ENCODE measurements around the gene TULP4. TPM values are rescaled to one million over a fixed set of nuclear protein-coding genes. Genes with fewer than 3 reads are reported as not detected.

TULP4 gene
- polyA plus RNA-seq, 2 of the 4 experiments (the other 2 are of a cell fraction): 5.0 to 10.6 TPM

DNA sequence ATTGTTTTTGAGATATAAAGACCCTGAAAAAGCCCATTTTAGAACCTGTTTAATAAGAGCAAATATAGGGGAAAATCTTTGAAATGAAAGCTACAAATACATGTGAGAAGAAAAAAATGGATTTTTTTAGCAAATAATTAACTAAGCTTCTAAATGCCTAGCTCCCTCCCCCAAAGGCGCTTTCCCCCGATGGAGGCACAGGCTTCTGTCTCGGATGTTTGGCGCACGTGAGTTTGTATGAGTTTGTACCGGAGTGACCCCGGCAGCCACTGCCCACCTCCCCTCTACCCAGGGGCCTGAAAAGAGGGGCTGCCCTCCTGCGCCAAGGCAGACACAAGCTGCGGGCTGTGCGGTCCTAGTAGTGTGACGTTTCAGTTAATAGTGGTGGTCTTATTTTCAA lies 197.2 kb downstream of the TULP4 start (continued):
- TF ChIP-seq, protein P1, sequence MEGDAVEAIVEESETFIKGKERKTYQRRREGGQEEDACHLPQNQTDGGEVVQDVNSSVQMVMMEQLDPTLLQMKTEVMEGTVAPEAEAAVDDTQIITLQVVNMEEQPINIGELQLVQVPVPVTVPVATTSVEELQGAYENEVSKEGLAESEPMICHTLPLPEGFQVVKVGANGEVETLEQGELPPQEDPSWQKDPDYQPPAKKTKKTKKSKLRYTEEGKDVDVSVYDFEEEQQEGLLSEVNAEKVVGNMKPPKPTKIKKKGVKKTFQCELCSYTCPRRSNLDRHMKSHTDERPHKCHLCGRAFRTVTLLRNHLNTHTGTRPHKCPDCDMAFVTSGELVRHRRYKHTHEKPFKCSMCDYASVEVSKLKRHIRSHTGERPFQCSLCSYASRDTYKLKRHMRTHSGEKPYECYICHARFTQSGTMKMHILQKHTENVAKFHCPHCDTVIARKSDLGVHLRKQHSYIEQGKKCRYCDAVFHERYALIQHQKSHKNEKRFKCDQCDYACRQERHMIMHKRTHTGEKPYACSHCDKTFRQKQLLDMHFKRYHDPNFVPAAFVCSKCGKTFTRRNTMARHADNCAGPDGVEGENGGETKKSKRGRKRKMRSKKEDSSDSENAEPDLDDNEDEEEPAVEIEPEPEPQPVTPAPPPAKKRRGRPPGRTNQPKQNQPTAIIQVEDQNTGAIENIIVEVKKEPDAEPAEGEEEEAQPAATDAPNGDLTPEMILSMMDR (IDR thresholded peaks at IDR 0.05): no peak

DNA sequence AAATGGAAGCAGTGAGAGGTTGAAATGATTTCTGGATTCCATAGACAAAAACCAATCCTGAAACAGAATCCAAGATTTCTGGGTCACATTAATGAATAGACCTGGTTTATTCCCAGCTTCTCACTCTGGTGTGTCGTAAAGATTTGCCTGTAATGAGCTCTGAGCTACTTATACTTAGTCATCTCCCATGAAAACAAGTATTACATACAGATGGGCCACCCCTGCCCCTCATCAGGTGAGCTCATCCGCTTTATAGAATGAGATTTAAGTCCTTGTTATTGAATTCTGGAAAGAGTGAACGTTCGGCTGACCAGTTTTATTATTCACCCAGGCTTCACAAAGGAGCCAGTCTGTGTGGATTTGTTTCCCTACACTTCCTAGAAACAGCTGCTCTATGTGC lies 200.5 kb downstream of the TULP4 start:
- FAIRE-seq: no peak
- Histone ChIP-seq H3K4me1 (peaks cover 3% of the 10 kb centered on the region; the same call in 2 of the 3 replicates), H3K4me3 (no peak overlapping the region), H3K27ac (no peak overlapping the region), H3K9me3 (no peaks in the 10 kb centered on the region), H3K4me2 (no peak overlapping the region)
- TF ChIP-seq RAD21 (conservative IDR thresholded peaks at IDR 0.05 in 1 of 2, IDR thresholded peaks at IDR 0.05 in 1 of 2) (no peak), ZNF302 (CRISPR knock-in tag; IDR thresholded peaks at IDR 0.05) (no peak), HOXA7 (CRISPR knock-in tag; IDR thresholded peaks at IDR 0.05) (no peak), POLR2A (IDR thresholded peaks at IDR 0.05; ENCODE audit: low read length) (no peak), FOXS1 (CRISPR knock-in tag; IDR thresholded peaks at IDR 0.05) (no peak), HOXB13 (CRISPR knock-in tag; IDR thresholded peaks at IDR 0.05; ENCODE audit: low read depth) (no peak), ZC3H11A (IDR thresholded peaks at IDR 0.05) (no peak), POLR2AphosphoS2 (conservative IDR thresholded peaks at IDR 0.05; ENCODE audit: low read length) (no peak), CBX2 (IDR thresholded peaks at IDR 0.05; ENCODE audit: borderline replicate concordance, low read depth) (no peak), ZFP36 (IDR thresholded peaks at IDR 0.05; ENCODE audit: borderline replicate concordance, partially characterized antibody) (no peak)
- TF ChIP-seq, protein P2, sequence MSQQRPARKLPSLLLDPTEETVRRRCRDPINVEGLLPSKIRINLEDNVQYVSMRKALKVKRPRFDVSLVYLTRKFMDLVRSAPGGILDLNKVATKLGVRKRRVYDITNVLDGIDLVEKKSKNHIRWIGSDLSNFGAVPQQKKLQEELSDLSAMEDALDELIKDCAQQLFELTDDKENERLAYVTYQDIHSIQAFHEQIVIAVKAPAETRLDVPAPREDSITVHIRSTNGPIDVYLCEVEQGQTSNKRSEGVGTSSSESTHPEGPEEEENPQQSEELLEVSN (IDR thresholded peaks at IDR 0.05; ENCODE audit: borderline replicate concordance, low read depth): no peak
- DNase-seq (ENCODE audit: low read depth in 1 of 2, low spot score in 1 of 2): no peak
- WGBS (ENCODE audit: missing lambda C conversion rate): 92% methylated on average over 4 of the region's 4 CpGs
- ChIA-PET CTCF (interaction anchor here (0.6 to 1.0 kb wide), 4 partner anchors 12 to 433 kb away, joined by 3 read pairs; no protein-coding TSS in a partner anchor), POLR2A (no interaction called here)
- no peak for ATAC-seq

DNA sequence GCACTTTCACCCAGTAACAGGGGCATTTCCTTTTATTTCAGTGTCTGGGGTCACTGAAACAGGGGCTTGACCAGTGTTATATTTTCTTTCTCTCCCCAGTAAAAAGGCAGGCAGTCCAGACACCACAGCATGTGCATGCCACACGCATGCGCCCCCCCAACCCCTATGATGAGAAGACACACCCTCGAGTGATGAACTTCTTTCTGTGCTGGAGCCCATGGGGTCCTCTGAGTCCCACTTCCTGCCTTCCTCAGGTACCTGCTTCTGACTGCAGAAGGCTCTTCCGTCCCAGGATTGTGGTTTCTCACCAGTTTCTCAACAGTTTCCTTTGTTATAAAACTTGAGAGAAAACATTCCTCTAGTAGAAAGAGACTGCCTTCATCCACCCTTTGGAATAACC lies 201.9 kb downstream of the TULP4 start:
- DNase-seq (ENCODE audit: low read depth in 1 of 2, low spot score in 1 of 2) (no peak), ATAC-seq (no peak), FAIRE-seq (no peak)
- CTCF ChIA-PET: interaction anchor here (3.3 kb wide), 1 partner anchor 293 kb away, joined by 12 read pairs; no protein-coding TSS in a partner anchor
- peaks cover 11% of the 10 kb centered on the region; the same call in 2 of the 3 replicates for H3K4me1 ChIP-seq
- H3K4me2 ChIP-seq: no peak overlapping the region
- H3K4me3 ChIP-seq: no peak overlapping the region
- POLR2A ChIA-PET: no interaction called here
- H3K27ac ChIP-seq: no peak overlapping the region
- H3K9me3 ChIP-seq: no peaks in the 10 kb centered on the region
- TF ChIP-seq JUN (IDR thresholded peaks at IDR 0.05) (no peak), ZFP36 (IDR thresholded peaks at IDR 0.05; ENCODE audit: borderline replicate concordance, partially characterized antibody) (no peak), MAFK (IDR thresholded peaks at IDR 0.05; ENCODE audit: partially characterized antibody) (no peak), CHD4 (IDR thresholded peaks at IDR 0.05; ENCODE audit: borderline replicate concordance) (no peak), EP300 (IDR thresholded peaks at IDR 0.05) (no peak), MAZ (IDR thresholded peaks at IDR 0.05; ENCODE audit: borderline replicate concordance, low read depth, low read length) (no peak), JUNB (IDR thresholded peaks at IDR 0.05) (no peak), RNF2 (IDR thresholded peaks at IDR 0.05; ENCODE audit: borderline replicate concordance, low read depth) (no peak), RAD21 (conservative IDR thresholded peaks at IDR 0.05 in 1 of 2, IDR thresholded peaks at IDR 0.05 in 1 of 2) (no peak), GATA3 (IDR thresholded peaks at IDR 0.05; ENCODE audit: borderline replicate concordance) (no peak), TP53 (CRISPR knock-in tag; IDR thresholded peaks at IDR 0.05) (no peak)
- TF ChIP-seq, protein P3, sequence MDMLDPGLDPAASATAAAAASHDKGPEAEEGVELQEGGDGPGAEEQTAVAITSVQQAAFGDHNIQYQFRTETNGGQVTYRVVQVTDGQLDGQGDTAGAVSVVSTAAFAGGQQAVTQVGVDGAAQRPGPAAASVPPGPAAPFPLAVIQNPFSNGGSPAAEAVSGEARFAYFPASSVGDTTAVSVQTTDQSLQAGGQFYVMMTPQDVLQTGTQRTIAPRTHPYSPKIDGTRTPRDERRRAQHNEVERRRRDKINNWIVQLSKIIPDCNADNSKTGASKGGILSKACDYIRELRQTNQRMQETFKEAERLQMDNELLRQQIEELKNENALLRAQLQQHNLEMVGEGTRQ (IDR thresholded peaks at IDR 0.05): no peak
- WGBS (ENCODE audit: missing lambda C conversion rate): 77% methylated on average over 4 of the region's 4 CpGs
